ENCODE measurements around the gene ST7.

GRCh38 chr7:116910383-116910782, 42.9 kb upstream of the ST7 start:
- TF ChIP-seq CTCF (IDR thresholded peaks at IDR 0.05) = no peak
- no peak for TF ChIP-seq POLR2A (IDR thresholded peaks at IDR 0.05)
- no peak for TF ChIP-seq EP300 (IDR thresholded peaks at IDR 0.05)
- TF ChIP-seq POLR2AphosphoS5 (IDR thresholded peaks at IDR 0.05) = no peak

All from sigmoid colon (tissue), 4 donors.